Activated T-cell treated with anti-CD3 and anti-CD28 coated beads for 24 hours (primary cell): ENCODE data around the gene ALKBH4.
A peak's percentile ranks its signal among the peaks of the same experiment; 100 is the strongest.
"Not testable (repeated sequence)": the region's sequence is repeated elsewhere in the genome, so short reads cannot be mapped to it uniquely, and the experiment has no call there.

Source experiments
- DNase-seq: peaks from one replicate; pipeline ENCODE4 v3.0.0-alpha.2; 2020; ENCODE audit warnings: low read depth

ALKBH4 gene

GRCh38 chr7:102478314-102479208 lies 13.9 kb upstream of the ALKBH4 start, which contains the start of gene POLR2J:
Gene POLR2J, minus strand, starts transcription at chr7:102478922. Its CDS starts 62 bp downstream, at chr7:102478860.
- peak; percentile 86 for DNase-seq

- not testable (repeated sequence) for DNase-seq
Measured at GRCh38 chr7:102474736-102475435, 10.2 kb upstream of the ALKBH4 start.

- DNase-seq, result not testable (repeated sequence)
Measured at GRCh38 chr7:102474116-102474515, 9.5 kb upstream of the ALKBH4 start.

- no peak for DNase-seq
Measured at GRCh38 chr7:102473271-102473991, 8.8 kb upstream of the ALKBH4 start.

GRCh38 chr7:102472126-102473041 lies 7.7 kb upstream of the ALKBH4 start:
- no peak for DNase-seq

GRCh38 chr7:102471791-102472125 lies 7.1 kb upstream of the ALKBH4 start:
- DNase-seq, result no peak

GRCh38 chr7:102469972-102470825 lies 5.5 kb upstream of the ALKBH4 start:
- DNase-seq, result no peak

GRCh38 chr7:102469351-102469971 lies 4.8 kb upstream of the ALKBH4 start:
- no peak for DNase-seq

- no peak for DNase-seq
Measured at GRCh38 chr7:102468478-102469350, 4.1 kb upstream of the ALKBH4 start.

GRCh38 chr7:102467581-102468477 lies 3.2 kb upstream of the ALKBH4 start:
- DNase-seq, result no peak

- no peak for DNase-seq
Measured at GRCh38 chr7:102466097-102466496, 1.4 kb upstream of the ALKBH4 start.

GRCh38 chr7:102463841-102464576 lies 654 bp downstream of the ALKBH4 start:
- DNase-seq, result no peak

- no peak for DNase-seq
Measured at GRCh38 chr7:102460467-102460866, 4.2 kb downstream of the ALKBH4 start.

- no peak for DNase-seq
Measured at GRCh38 chr7:102459221-102459844, 5.3 kb downstream of the ALKBH4 start.

- DNase-seq, result no peak
Measured at GRCh38 chr7:102457352-102457924, 7.2 kb downstream of the ALKBH4 start.

- DNase-seq, result no peak
Measured at GRCh38 chr7:102456327-102456726, 8.3 kb downstream of the ALKBH4 start.
